ENCODE measurements around the gene CRAT.
"Not testable (repeated sequence)": the region's sequence is repeated elsewhere in the genome, so short reads cannot be mapped to it uniquely, and the experiment has no call there.

Gene CRAT

GRCh38 chr9:129131300-129132145 is 20.9 kb upstream of the CRAT start:
- peaks cover 19% of the 10 kb centered on the region for H3K36me3 ChIP-seq (replicated peaks)
- H3K4me3 ChIP-seq = no peak overlapping the region
- no peaks in the 10 kb centered on the region for H3K9me3 ChIP-seq
- DNase-seq (ENCODE audit: low spot score in 2 of 2) = peak; percentile 46 to 87
- H3K4me1 ChIP-seq = no peaks in the 10 kb centered on the region
- in situ Hi-C loops (cut with MboI; ENCODE audit: low sequenced_read_pairs) = loop anchor here (5.0 kb wide), 2 partner anchors 481 to 651 kb away; no protein-coding TSS in a partner anchor
- no peaks in the 10 kb centered on the region for H3K27me3 ChIP-seq (ENCODE audit: low read depth)

- Histone ChIP-seq H3K36me3 (replicated peaks) (peaks cover 19% of the 10 kb centered on the region), H3K4me3 (no peak overlapping the region), H3K9me3 (no peaks in the 10 kb centered on the region), H3K27me3 (ENCODE audit: low read depth) (no peaks in the 10 kb centered on the region), H3K4me1 (no peaks in the 10 kb centered on the region)
- in situ Hi-C loops (cut with MboI; ENCODE audit: low sequenced_read_pairs) = loop anchor here (5.0 kb wide), 2 partner anchors 482 to 652 kb away; no protein-coding TSS in a partner anchor
- no peak for DNase-seq (ENCODE audit: low spot score in 2 of 2)
Measured at GRCh38 chr9:129130791-129131190, 20.2 kb upstream of the CRAT start.

GRCh38 chr9:129130271-129130670 is 19.7 kb upstream of the CRAT start:
- not testable (repeated sequence) for H3K4me3 ChIP-seq; DNase-seq (ENCODE audit: low spot score in 2 of 2); H3K4me1 ChIP-seq; H3K27me3 ChIP-seq (ENCODE audit: low read depth); H3K9me3 ChIP-seq
- H3K36me3 ChIP-seq (replicated peaks) = peaks cover 19% of the 10 kb centered on the region
- in situ Hi-C loops (cut with MboI; ENCODE audit: low sequenced_read_pairs) = loop anchor here (5.0 kb wide), 2 partner anchors 482 to 652 kb away; no protein-coding TSS in a partner anchor

- Histone ChIP-seq H3K36me3 (replicated peaks) (peaks cover 13% of the 10 kb centered on the region), H3K9me3 (no peaks in the 10 kb centered on the region), H3K27me3 (ENCODE audit: low read depth) (no peaks in the 10 kb centered on the region), H3K4me3 (no peak overlapping the region), H3K4me1 (no peaks in the 10 kb centered on the region)
- in situ Hi-C loops (cut with MboI; ENCODE audit: low sequenced_read_pairs) = no loop called here
- no peak for DNase-seq (ENCODE audit: low spot score in 2 of 2)
Measured at GRCh38 chr9:129128689-129129088, 18.1 kb upstream of the CRAT start.

DNA sequence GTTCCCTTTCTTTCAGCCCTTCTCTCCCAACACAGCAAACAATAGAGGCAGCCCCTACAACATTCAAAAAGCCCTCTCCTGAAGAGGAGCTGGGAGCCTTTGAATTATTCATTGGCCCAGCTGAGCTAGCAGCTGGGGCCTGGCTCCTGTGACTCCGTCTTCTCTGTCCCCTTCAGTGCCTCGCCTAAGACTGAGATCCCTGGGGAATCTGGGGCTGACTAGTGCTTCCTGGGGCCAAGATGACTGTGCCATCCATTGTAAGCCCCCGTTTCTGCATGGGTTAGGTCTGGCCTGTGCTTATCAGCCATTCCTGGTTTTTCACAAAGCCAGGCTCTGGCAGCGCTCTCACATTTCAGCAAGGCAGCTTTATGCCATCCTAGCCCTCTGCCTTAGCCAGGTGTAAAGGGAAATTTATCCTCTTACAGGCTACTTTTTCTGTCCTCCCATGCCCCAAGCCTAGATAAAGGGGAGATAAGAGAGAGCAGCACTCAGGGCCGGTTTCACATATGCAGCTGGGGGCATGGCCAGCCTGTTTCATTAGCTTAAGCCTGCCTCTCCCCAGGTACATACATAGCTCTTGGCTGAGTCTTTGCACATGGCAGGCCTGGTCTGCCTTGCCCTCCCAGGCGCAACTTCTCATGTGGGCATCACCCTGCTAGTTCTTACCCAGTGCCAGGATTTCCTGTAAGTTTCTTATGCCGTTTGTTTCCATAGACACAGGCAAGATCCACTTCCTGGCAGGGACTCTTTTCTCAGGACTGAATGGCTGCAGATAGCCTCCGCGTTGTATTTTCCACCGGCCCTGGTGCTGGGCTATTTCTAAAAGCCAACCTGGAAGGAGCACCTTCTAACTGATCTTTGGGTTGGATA is 16.4 kb upstream of the CRAT start:
- peaks cover 11% of the 10 kb centered on the region for H3K36me3 ChIP-seq (replicated peaks)
- no peaks in the 10 kb centered on the region for H3K9me3 ChIP-seq
- in situ Hi-C loops (cut with MboI; ENCODE audit: low sequenced_read_pairs) = no loop called here
- H3K27me3 ChIP-seq (ENCODE audit: low read depth) = no peaks in the 10 kb centered on the region
- DNase-seq (ENCODE audit: low spot score in 2 of 2) = no peak
- H3K4me1 ChIP-seq = no peaks in the 10 kb centered on the region
- H3K4me3 ChIP-seq = no peak overlapping the region

- no peak for DNase-seq (ENCODE audit: low spot score in 2 of 2)
- H3K36me3 ChIP-seq (replicated peaks) = peaks cover 19% of the 10 kb centered on the region
- in situ Hi-C loops (cut with MboI; ENCODE audit: low sequenced_read_pairs) = no loop called here
- H3K4me3 ChIP-seq = no peak overlapping the region
- H3K4me1 ChIP-seq = no peaks in the 10 kb centered on the region
- H3K9me3 ChIP-seq = no peaks in the 10 kb centered on the region
- H3K27me3 ChIP-seq (ENCODE audit: low read depth) = no peaks in the 10 kb centered on the region
Measured at GRCh38 chr9:129125478-129125877, 14.9 kb upstream of the CRAT start.

DNA sequence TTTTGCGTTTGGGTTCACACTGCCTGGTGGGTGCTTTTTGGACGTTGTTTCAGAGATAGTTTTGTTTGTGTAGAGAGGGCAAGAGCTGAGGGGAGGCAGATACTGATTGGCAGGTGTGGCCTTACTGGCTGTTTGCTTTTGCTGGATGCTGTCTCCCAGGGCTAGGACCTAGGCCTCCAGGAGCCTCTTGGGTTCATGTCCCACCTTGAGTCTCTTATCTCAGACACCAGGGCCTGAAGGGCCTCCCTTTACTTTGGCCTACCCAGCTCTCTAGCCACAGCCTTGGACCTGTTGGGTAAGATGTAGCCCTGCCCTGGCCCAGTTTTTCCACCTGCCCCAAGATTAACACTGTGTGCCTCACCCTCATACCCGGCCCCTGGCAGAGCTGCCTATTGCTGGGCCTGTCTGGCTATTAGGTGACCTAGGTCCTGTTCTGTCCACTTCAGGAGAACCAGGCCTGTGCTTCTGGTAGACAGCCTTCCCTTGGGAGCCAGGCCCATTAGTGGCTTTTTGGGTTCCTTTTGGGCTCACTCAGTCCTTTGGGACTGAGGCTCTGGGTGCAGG is 14.0 kb upstream of the CRAT start:
- H3K9me3 ChIP-seq = no peaks in the 10 kb centered on the region
- no peaks in the 10 kb centered on the region for H3K4me1 ChIP-seq
- no peak for DNase-seq (ENCODE audit: low spot score in 2 of 2)
- H3K36me3 ChIP-seq (replicated peaks) = peaks cover 19% of the 10 kb centered on the region
- no peaks in the 10 kb centered on the region for H3K27me3 ChIP-seq (ENCODE audit: low read depth)
- in situ Hi-C loops (cut with MboI; ENCODE audit: low sequenced_read_pairs) = no loop called here
- no peak overlapping the region for H3K4me3 ChIP-seq

DNA sequence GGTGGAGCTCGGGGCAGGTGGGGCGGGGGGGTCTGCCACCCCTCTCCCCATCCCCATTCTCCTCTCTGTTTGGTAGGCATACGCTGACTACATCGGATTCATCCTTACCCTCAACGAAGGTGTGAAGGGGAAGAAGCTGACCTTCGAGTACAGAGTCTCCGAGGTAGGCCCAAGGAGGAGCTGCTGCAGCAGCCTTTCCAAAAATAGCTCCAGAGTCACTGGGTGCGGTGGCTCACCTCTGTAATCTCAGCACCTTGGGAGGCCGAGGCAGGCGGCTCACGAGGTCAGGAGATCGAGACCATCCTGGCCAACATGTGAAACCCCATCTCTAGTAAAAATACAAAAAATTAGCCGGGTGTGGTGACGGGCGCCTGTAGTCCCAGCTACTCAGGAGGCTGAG is 12.4 kb upstream of the CRAT start:
- H3K4me3 ChIP-seq; H3K4me1 ChIP-seq; H3K9me3 ChIP-seq; DNase-seq (ENCODE audit: low spot score in 2 of 2); in situ Hi-C loops (cut with MboI; ENCODE audit: low sequenced_read_pairs); H3K27me3 ChIP-seq (ENCODE audit: low read depth): not testable (repeated sequence)
- H3K36me3 ChIP-seq (replicated peaks) = peaks cover 19% of the 10 kb centered on the region

DNA sequence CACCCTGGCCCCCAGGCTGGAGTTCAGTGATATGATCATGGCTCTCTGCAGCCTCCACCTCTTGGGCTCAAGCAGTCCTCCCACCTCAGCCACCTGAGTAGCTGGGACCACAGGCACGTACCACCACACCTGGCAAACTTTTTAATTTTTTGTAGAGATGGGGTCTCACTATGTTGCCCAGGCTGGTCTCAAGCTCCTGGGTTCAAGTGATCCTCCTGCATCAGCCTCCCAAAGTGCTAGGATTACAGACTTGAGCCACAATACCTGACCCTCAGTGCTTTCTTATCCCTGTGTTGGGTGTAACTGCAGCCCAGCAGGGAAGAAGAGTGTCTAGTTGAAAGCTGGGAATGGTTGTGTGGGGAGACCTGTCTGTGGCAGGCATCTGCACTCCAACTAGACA is 11.5 kb upstream of the CRAT start:
- Histone ChIP-seq H3K9me3 (peaks cover 3% of the 10 kb centered on the region; the same call in 1 of the 2 replicates), H3K4me1 (no peaks in the 10 kb centered on the region), H3K36me3 (replicated peaks) (peaks cover 16% of the 10 kb centered on the region), H3K27me3 (ENCODE audit: low read depth) (no peaks in the 10 kb centered on the region), H3K4me3 (no peak overlapping the region)
- DNase-seq (ENCODE audit: low spot score in 2 of 2) = no peak
- in situ Hi-C loops (cut with MboI; ENCODE audit: low sequenced_read_pairs) = no loop called here

DNA sequence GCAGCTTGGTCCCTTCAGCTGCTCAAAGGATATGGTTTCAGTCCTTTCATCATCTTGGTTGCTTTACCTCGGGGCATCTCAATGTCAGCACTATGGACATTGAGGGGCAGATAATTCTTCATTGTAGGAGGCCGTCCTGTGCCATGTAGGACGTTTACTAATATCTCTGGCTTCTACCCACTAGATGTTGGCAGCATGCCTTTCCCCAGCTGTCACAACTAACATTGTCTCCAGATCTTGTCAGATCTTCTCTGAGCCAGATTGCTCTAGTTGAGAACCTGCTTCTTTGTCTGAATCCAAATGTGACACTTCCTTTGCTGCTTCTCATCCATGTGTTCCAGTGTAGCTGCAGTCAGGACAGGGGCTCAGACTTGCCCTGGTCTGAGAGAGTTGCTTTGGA is 10.9 kb upstream of the CRAT start:
- DNase-seq (ENCODE audit: low spot score in 2 of 2) = no peak
- Histone ChIP-seq H3K27me3 (ENCODE audit: low read depth) (no peaks in the 10 kb centered on the region), H3K4me1 (no peaks in the 10 kb centered on the region), H3K4me3 (no peak overlapping the region), H3K9me3 (peaks cover 3% of the 10 kb centered on the region; the same call in 1 of the 2 replicates), H3K36me3 (replicated peaks) (peaks cover 14% of the 10 kb centered on the region)
- in situ Hi-C loops (cut with MboI; ENCODE audit: low sequenced_read_pairs) = no loop called here

DNA sequence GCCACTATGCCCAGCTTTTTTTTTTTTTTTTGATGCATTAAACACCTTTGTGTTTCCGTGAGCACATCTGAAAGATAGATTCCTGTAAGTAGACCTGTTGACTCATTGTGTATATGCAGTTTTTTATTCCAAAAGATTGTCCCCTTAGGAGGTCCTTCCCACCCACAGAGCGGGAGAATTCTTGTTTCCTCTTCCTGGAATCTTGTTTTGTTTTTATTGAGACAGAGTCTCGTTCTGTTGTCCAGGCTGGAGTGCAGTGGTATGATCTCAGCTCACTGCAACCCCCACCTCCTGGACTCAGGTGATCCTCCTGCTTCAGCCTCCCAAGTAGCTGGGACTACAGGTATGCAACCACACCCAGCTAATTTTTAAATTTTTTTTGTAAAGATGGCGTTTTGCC is 8.2 kb upstream of the CRAT start:
- Histone ChIP-seq H3K9me3 (peaks cover 3% of the 10 kb centered on the region; the same call in 1 of the 2 replicates), H3K4me3 (no peak overlapping the region), H3K36me3 (replicated peaks) (peaks cover 11% of the 10 kb centered on the region), H3K4me1 (no peaks in the 10 kb centered on the region), H3K27me3 (ENCODE audit: low read depth) (no peaks in the 10 kb centered on the region)
- no peak for DNase-seq (ENCODE audit: low spot score in 2 of 2)
- in situ Hi-C loops (cut with MboI; ENCODE audit: low sequenced_read_pairs) = no loop called here

- no peak overlapping the region for H3K4me3 ChIP-seq
- H3K9me3 ChIP-seq = peaks cover 3% of the 10 kb centered on the region; the same call in 1 of the 2 replicates
- H3K27me3 ChIP-seq (ENCODE audit: low read depth) = no peaks in the 10 kb centered on the region
- no peak for DNase-seq (ENCODE audit: low spot score in 2 of 2)
- in situ Hi-C loops (cut with MboI; ENCODE audit: low sequenced_read_pairs) = no loop called here
- H3K36me3 ChIP-seq (replicated peaks) = no peaks in the 10 kb centered on the region
- H3K4me1 ChIP-seq = peaks cover 10% of the 10 kb centered on the region
Measured at GRCh38 chr9:129113645-129114304, 3.2 kb upstream of the CRAT start.

GRCh38 chr9:129112526-129112925 is 1.9 kb upstream of the CRAT start:
- H3K4me1 ChIP-seq; H3K36me3 ChIP-seq (replicated peaks); in situ Hi-C loops (cut with MboI; ENCODE audit: low sequenced_read_pairs): not testable (repeated sequence)

More at GRCh38 chr9:129112526-129112925, 1.9 kb upstream of the CRAT start:
- H3K27me3 ChIP-seq (ENCODE audit: low read depth); H3K9me3 ChIP-seq; DNase-seq (ENCODE audit: low spot score in 2 of 2): not testable (repeated sequence)
- H3K4me3 ChIP-seq = peak overlapping the region; percentile 95

Data from HAP-1 (cell line).